HepG2 (cell line): ENCODE data around the gene PGP. TPM values are rescaled to one million over a fixed set of nuclear protein-coding genes. Genes with fewer than 3 reads are reported as not detected.
A peak's percentile ranks its signal among the peaks of the same experiment; 100 is the strongest.

ENCODE experiments used
- GABPA ChIP-seq, 2 experiments: IDR thresholded peaks; 2 replicates each; pipeline ENCODE4 v1.6.1; 2011 to 2016; ENCODE audit warnings: low read depth in 2 of 2, low read length in 1 of 2, missing biosample characterization in 1 of 2, missing genetic modification characterization in 1 of 2
- HBP1 ChIP-seq: IDR thresholded peaks from 2 replicates; pipeline ENCODE4 v1.6.1; 2016; ENCODE audit warnings: low read depth, control low read depth
- HOXA5 ChIP-seq: sonication (generic); formaldehyde crosslinking; IDR thresholded peaks from 2 replicates; pipeline ENCODE4 v1.4.0; 2020; ENCODE audit warnings: missing genetic modification reagents
- HOXD1 ChIP-seq: sonication (generic); formaldehyde crosslinking; IDR thresholded peaks from 2 replicates; pipeline ENCODE4 v1.5.0; 2020; ENCODE audit warnings: missing genetic modification reagents
- JUNB ChIP-seq: sonication (generic); formaldehyde crosslinking; IDR thresholded peaks from 2 replicates; pipeline ENCODE4 v1.8.0; 2022; ENCODE audit warnings: missing genetic modification reagents, mild to moderate bottlenecking, borderline replicate concordance
- SRSF4 ChIP-seq: fragments of 200-400 bp; formaldehyde crosslinking; IDR thresholded peaks from one replicate; pipeline ENCODE4 v1.6.1; 2018; ENCODE audit warnings: mild to moderate bottlenecking, low read depth, low read length, moderate library complexity; ENCODE audit not compliant: poor library complexity, severe bottlenecking
- U2AF1 ChIP-seq: fragments of 200-400 bp; formaldehyde crosslinking; optimal IDR thresholded peaks from 2 replicates; pipeline ENCODE3; 2017; ENCODE audit warnings: mild to moderate bottlenecking, low read depth, low read length
- ZNF180 ChIP-seq: sonication (generic); formaldehyde crosslinking; IDR thresholded peaks from 2 replicates; pipeline ENCODE4 v1.4.0; 2020; ENCODE audit warnings: low read depth, missing genetic modification reagents, borderline replicate concordance
- ZNF232 ChIP-seq: sonication (generic); formaldehyde crosslinking; IDR thresholded peaks from 2 replicates; pipeline ENCODE4 v1.4.0; 2020; ENCODE audit warnings: missing genetic modification reagents, borderline replicate concordance
- ZNF407 ChIP-seq: sonication (generic); formaldehyde crosslinking; IDR thresholded peaks from one replicate; pipeline ENCODE4 v1.5.1; 2020; ENCODE audit warnings: mild to moderate bottlenecking, missing genetic modification reagents; ENCODE audit errors: not compliant biosample characterization
- ZNF546 ChIP-seq: sonication (generic); formaldehyde crosslinking; conservative IDR thresholded peaks from 2 replicates; pipeline ENCODE4 v1.8.1; 2023; ENCODE audit warnings: mild to moderate bottlenecking, missing genetic modification reagents
- polyA plus RNA-seq, 8 experiments: library from polyadenylated mRNA; depleted of rRNA in 3 of 8; stranded (reverse) in 7 of 8; unstranded in 1 of 8; fragments of >200 nt; fragmentation: Illumina TruSeq in 4 of 8; extraction: Trizol in 4 of 8; gene quantifications; 2 replicates each; pipeline versions ENCODE4 v1.2.1 to v1.2.3, GENCODE V29; 2011 to 2016; ENCODE audit warnings: low read depth in 4 of 8, missing spikeins in 1 of 8, mixed read lengths in 1 of 8; ENCODE audit not compliant: insufficient read depth in 1 of 8
- total RNA-seq, 5 experiments: library from RNA; depleted of rRNA; stranded (reverse); fragments of >200 nt; fragmentation: Illumina TruSeq; extraction: Trizol; gene quantifications; 2 replicates each; pipeline ENCODE4 v1.2.3, GENCODE V29; 2016; ENCODE audit warnings: low read depth in 1 of 5
- TF ChIP-seq, protein P1 (sequence below): sonication (generic); formaldehyde crosslinking; IDR thresholded peaks from 2 replicates; pipeline ENCODE4 v1.5.1; 2020; ENCODE audit warnings: mild to moderate bottlenecking, missing genetic modification reagents
- TF ChIP-seq, protein P2 (sequence below): sonication (generic); formaldehyde crosslinking; IDR thresholded peaks from 2 replicates; pipeline ENCODE4 v1.5.1; 2020; ENCODE audit warnings: mild to moderate bottlenecking, missing genetic modification reagents, moderate library complexity

Gene PGP
- total and polyA plus RNA-seq, 2 of the 13 experiments (the other 11 are each of a cell fraction or from before 2014, with no cell fraction given) = 7.3 to 18.3 TPM

DNA sequence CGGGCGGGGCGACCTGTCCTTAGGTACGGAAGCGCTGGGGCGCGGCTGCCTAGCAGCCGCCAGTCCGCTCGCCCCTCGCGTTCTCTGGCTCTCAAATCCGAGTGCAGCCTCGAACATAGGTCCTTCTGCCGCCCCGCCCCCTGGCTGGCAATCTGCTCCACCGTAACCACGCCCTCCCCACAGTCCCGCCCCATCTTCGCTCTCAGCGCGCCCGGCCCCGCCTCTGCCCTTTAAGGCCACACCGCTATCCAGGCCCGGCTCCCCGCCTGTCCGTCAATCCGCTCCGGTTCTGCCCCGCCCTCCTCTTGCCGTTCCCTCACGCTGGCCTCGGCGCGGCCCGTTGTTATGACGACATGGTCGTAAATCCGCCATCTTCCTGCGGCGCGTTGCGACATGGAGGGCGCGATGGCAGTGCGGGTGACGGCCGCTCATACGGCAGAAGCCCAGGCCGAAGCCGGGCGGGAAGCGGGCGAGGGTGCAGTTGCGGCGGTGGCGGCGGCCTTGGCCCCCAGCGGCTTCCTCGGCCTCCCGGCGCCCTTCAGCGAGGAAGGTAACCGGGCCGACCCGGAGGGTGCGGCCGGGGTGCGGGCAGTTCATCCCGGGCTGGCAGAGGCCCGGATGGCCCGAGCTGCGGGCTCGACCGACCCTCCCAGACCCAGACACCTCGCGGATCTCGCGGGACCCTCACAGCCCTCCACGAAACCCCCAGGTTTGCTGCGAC, 8.7 kb upstream of the PGP start, which contains the start of gene E4F1 (continued):
- peak; percentile 66 for TF ChIP-seq ZNF407 (CRISPR knock-in tag)
- TF ChIP-seq ZNF232 = peak; percentile 71; the same call in 1 of the 2 replicates
- no peak for TF ChIP-seq GABPA (IDR thresholded peaks at IDR 0.05; ENCODE audit: low read depth, low read length)
- TF ChIP-seq GABPA (CRISPR knock-in tag; IDR thresholded peaks at IDR 0.05; ENCODE audit: low read depth) = peak; percentile 71
- TF ChIP-seq HOXA5 (CRISPR knock-in tag) = no peak; the same call in 1 of the 2 replicates
- TF ChIP-seq HOXD1 (CRISPR knock-in tag) = peak; percentile 92
- TF ChIP-seq JUNB (CRISPR knock-in tag) = no peak
- TF ChIP-seq, protein P1, sequence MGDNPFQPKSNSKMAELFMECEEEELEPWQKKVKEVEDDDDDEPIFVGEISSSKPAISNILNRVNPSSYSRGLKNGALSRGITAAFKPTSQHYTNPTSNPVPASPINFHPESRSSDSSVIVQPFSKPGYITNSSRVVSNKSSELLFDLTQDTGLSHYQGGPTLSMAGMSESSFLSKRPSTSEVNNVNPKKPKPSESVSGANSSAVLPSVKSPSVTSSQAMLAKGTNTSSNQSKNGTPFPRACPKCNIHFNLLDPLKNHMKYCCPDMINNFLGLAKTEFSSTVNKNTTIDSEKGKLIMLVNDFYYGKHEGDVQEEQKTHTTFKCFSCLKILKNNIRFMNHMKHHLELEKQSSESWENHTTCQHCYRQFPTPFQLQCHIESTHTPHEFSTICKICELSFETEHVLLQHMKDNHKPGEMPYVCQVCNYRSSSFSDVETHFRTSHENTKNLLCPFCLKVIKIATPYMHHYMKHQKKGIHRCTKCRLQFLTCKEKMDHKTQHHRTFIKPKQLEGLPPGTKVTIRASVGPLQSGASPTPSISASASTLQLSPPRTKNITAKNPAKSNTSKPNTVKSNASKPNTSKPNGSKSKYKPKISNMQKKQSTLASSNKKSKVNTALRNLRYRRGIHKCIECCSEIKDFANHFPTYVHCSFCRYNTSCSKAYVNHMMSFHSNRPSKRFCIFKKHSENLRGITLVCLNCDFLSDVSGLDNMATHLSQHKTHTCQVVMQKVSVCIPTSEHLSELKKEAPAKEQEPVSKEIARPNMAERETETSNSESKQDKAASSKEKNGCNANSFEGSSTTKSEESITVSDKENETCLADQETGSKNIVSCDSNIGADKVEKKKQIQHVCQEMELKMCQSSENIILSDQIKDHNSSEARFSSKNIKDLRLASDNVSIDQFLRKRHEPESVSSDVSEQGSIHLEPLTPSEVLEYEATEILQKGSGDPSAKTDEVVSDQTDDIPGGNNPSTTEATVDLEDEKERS = peak; percentile 52; the same call in 1 of the 2 replicates
- TF ChIP-seq, protein P2, sequence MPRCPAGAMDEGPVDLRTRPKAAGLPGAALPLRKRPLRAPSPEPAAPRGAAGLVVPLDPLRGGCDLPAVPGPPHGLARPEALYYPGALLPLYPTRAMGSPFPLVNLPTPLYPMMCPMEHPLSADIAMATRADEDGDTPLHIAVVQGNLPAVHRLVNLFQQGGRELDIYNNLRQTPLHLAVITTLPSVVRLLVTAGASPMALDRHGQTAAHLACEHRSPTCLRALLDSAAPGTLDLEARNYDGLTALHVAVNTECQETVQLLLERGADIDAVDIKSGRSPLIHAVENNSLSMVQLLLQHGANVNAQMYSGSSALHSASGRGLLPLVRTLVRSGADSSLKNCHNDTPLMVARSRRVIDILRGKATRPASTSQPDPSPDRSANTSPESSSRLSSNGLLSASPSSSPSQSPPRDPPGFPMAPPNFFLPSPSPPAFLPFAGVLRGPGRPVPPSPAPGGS (CRISPR knock-in tag) = no peak; the same call in 1 of the 2 replicates
- TF ChIP-seq U2AF1 = no peak
- 0 out of 2 replicates have a peak, but pooled peaks have one; percentile 75 for TF ChIP-seq ZNF180
- TF ChIP-seq ZNF546 = 0 out of 2 replicates have a peak, but pooled peaks have one; percentile 43
- TF ChIP-seq HBP1 (CRISPR knock-in tag) = peak; percentile 86
- no peak for TF ChIP-seq SRSF4
